Epithelial cell of proximal tubule (primary cell): Measurements from ENCODE around the gene CCDC148. TPM values are rescaled to one million over a fixed set of nuclear protein-coding genes. Genes with fewer than 3 reads are reported as not detected.

Experiments
- DNase-seq: peaks from one replicate; pipeline ENCODE4 v3.0.0-alpha.2; 2011; ENCODE audit warnings: low read depth
- H3K4me3 ChIP-seq: 2 replicates; pipeline ENCODE4 v1.5.1; 2011; ENCODE audit warnings: low read depth, mild to moderate bottlenecking, low read length
- CTCF ChIP-seq: conservative IDR thresholded peaks from 2 replicates; pipeline ENCODE4 v1.5.1; 2012; ENCODE audit warnings: low read depth, mild to moderate bottlenecking, low read length
- total RNA-seq: library from RNA; depleted of rRNA; stranded (reverse); fragments of >200 nt; gene quantifications from 2 replicates; pipeline ENCODE4 v1.2.3, GENCODE V29; 2015

CCDC148 gene
- total RNA-seq, 1 donor from 2014 or later, result 0.86 TPM

GRCh38 chr2:158192515-158193443, 263.8 kb downstream of the CCDC148 start:
- no peak overlapping the region for H3K4me3 ChIP-seq
- DNase-seq, result no peak

GRCh38 chr2:158191076-158191895, 265.3 kb downstream of the CCDC148 start:
- TF ChIP-seq CTCF, result no peak
- peak; percentile 62 for DNase-seq

More at GRCh38 chr2:158192515-158193443, 263.8 kb downstream of the CCDC148 start:
- TF ChIP-seq CTCF, result no peak

GRCh38 chr2:158189526-158189925, 267.0 kb downstream of the CCDC148 start:
- TF ChIP-seq CTCF, result no peak
- no peak overlapping the region for H3K4me3 ChIP-seq
- DNase-seq, result no peak

More at GRCh38 chr2:158191076-158191895, 265.3 kb downstream of the CCDC148 start:
- H3K4me3 ChIP-seq, result peak overlapping the region; percentile 38

- TF ChIP-seq CTCF, result no peak
- no peak for DNase-seq
- H3K4me3 ChIP-seq, result no peak overlapping the region
Measured at GRCh38 chr2:158187908-158188307, 268.6 kb downstream of the CCDC148 start.

- DNase-seq, result peak; percentile 78
- peak; percentile 25 for TF ChIP-seq CTCF
- no peak overlapping the region for H3K4me3 ChIP-seq
Measured at GRCh38 chr2:158184556-158185343, 271.8 kb downstream of the CCDC148 start.

- H3K4me3 ChIP-seq, result no peak overlapping the region
- TF ChIP-seq CTCF, result no peak
- no peak for DNase-seq
Measured at GRCh38 chr2:158184001-158184400, 272.6 kb downstream of the CCDC148 start.
